Measurements from ENCODE around the gene PRKCA.

GRCh38 chr17:66523378-66524200 is 221.2 kb downstream of the PRKCA start:
- TF ChIP-seq JUN (IDR thresholded peaks at IDR 0.05; ENCODE audit: borderline replicate concordance, insufficient read depth, insufficient read length, low read depth): no peak
- no peak for TF ChIP-seq EZH2 (IDR thresholded peaks at IDR 0.05; ENCODE audit: borderline replicate concordance, low read depth, low read length, severe bottlenecking)
- TF ChIP-seq CTCF (IDR thresholded peaks at IDR 0.05; ENCODE audit: extremely low read depth in 1 of 2, insufficient read depth in 1 of 2, low read depth in 1 of 2, low read length in 2 of 2): no peak
- TF ChIP-seq POLR2A (IDR thresholded peaks at IDR 0.05; ENCODE audit: low read depth, low read length): no peak
- TF ChIP-seq POLR2AphosphoS5 (IDR thresholded peaks at IDR 0.05; ENCODE audit: insufficient read depth, low read depth, low read length): no peak
- no peak for TF ChIP-seq MYC (IDR thresholded peaks at IDR 0.05; ENCODE audit: low read depth, low read length)
- TF ChIP-seq FOS (IDR thresholded peaks at IDR 0.05; ENCODE audit: borderline replicate concordance, insufficient read depth, low read length): no peak
- no peak for TF ChIP-seq MAX (IDR thresholded peaks at IDR 0.05; ENCODE audit: insufficient read depth, insufficient read length)

All from endothelial cell of umbilical vein (primary cell).